PC-9 (cell line): Measurements from ENCODE around the gene PNPLA4. TPM values are rescaled to one million over a fixed set of nuclear protein-coding genes. Genes with fewer than 3 reads are reported as not detected.

Experiments used
- Bru-seq: library from RNA; stranded (reverse); fragments of 400-500 nt; gene quantifications from one replicate; lab custom pipeline; 2021; lab: Mats Ljungman, UMichigan
- BruChase-seq, 2 experiments: library from RNA; stranded (reverse); fragments of 400-500 nt; gene quantifications; one replicate each; lab custom pipeline; 2021; lab: Mats Ljungman, UMichigan
- BruUV-seq: library from RNA; stranded (reverse); fragments of 400-500 nt; replicated peaks from 2 replicates; lab custom pipeline; 2021; lab: Mats Ljungman, UMichigan
- CTCF ChIA-PET: fragments of 300-600 bp; sonication (Branson Sonifier 250); formaldehyde crosslinking; loops from one replicate; lab custom pipeline; 2022; ENCODE audit warnings: antibody characterized with exemption; lab: Charles Lee
- POLR2A ChIA-PET: fragments of 300-600 bp; sonication (Branson Sonifier 250); formaldehyde crosslinking; loops from one replicate; lab custom pipeline; 2022; ENCODE audit warnings: antibody characterized with exemption; ENCODE audit not compliant: unreplicated experiment; lab: Charles Lee
- DNase-seq, 2 experiments: peaks; one replicate each; pipeline versions ENCODE4 v3.0.0 to v3.0.0-alpha.2; 2015 to 2022; ENCODE audit warnings: mixed read lengths in 1 of 2
- H2AFZ ChIP-seq: fragments of 200-600 bp; sonication (generic); 2 replicates; pipeline ENCODE4 v1.8.1; 2017; ENCODE audit warnings: antibody characterized with exemption
- H3F3A ChIP-seq: fragments of 200-600 bp; sonication (generic); 2 replicates; pipeline ENCODE4 v1.8.1; 2017; ENCODE audit warnings: antibody characterized with exemption, mild to moderate bottlenecking, low read depth; ENCODE audit not compliant: insufficient read depth
- H3K27ac ChIP-seq: fragments of 200-600 bp; sonication (generic); 2 replicates; pipeline ENCODE4 v1.6.1; 2016; ENCODE audit warnings: mixed run types
- H3K27me3 ChIP-seq: fragments of 200-600 bp; sonication (generic); 2 replicates; pipeline ENCODE4 v1.6.1; 2016; ENCODE audit warnings: low read depth, mixed run types; ENCODE audit not compliant: insufficient read depth
- H3K36me3 ChIP-seq: fragments of 200-600 bp; sonication (generic); 2 replicates; pipeline ENCODE4 v1.6.1; 2016; ENCODE audit warnings: low read depth, mixed run types
- H3K4me1 ChIP-seq: fragments of 200-600 bp; sonication (generic); replicated peaks from 2 replicates; pipeline ENCODE4 v1.6.1; 2016; ENCODE audit warnings: mixed run types; ENCODE audit not compliant: insufficient read depth
- H3K4me2 ChIP-seq: fragments of 200-600 bp; sonication (generic); 2 replicates; pipeline ENCODE4 v1.6.1; 2017; ENCODE audit warnings: mixed run types
- H3K4me3 ChIP-seq: fragments of 200-600 bp; sonication (generic); 2 replicates; pipeline ENCODE4 v1.6.1; 2016; ENCODE audit warnings: mixed run types
- H3K79me2 ChIP-seq: fragments of 200-600 bp; sonication (generic); 2 replicates; pipeline ENCODE4 v1.6.1; 2017; ENCODE audit warnings: low read depth, mixed run types
- H3K9me2 ChIP-seq: fragments of 200-600 bp; sonication (generic); 2 replicates; pipeline ENCODE4 v1.8.1; 2017; ENCODE audit warnings: mild to moderate bottlenecking; ENCODE audit not compliant: insufficient read depth
- H3K9me3 ChIP-seq: fragments of 200-600 bp; sonication (generic); 2 replicates; pipeline ENCODE4 v1.8.1; 2016; ENCODE audit warnings: low read depth; ENCODE audit not compliant: insufficient read depth
- H4K20me1 ChIP-seq: fragments of 200-600 bp; sonication (generic); 2 replicates; pipeline ENCODE4 v1.8.1; 2017; ENCODE audit not compliant: insufficient read depth
- EZH2 ChIP-seq: fragments of 200-600 bp; sonication (generic); IDR thresholded peaks from 2 replicates; pipeline ENCODE4 v1.8.0; 2017; ENCODE audit warnings: antibody characterized with exemption, low read depth
- intact Hi-C: fragments of 100-400 bp; cut with micrococcal nuclease; formaldehyde crosslinking; loops from one replicate; pipeline ENCODE4 v1.10.0; 2022; ENCODE audit not compliant: unreplicated experiment
- long read RNA-seq: library from polyadenylated mRNA; stranded (forward); transcript quantifications from one replicate; pipeline ENCODE4 v2.0.0, GENCODE V29; 2022
- total RNA-seq: library from RNA; stranded (reverse); gene quantifications from 2 replicates; pipeline ENCODE4 v1.2.3, GENCODE V29; 2021
- TF ChIP-seq, protein P1 (sequence below): fragments of 200-600 bp; sonication (generic); conservative IDR thresholded peaks from 2 replicates; pipeline ENCODE4 v1.6.1; 2017; ENCODE audit warnings: mixed run types, antibody characterized with exemption, mild to moderate bottlenecking, moderate library complexity

The PNPLA4 gene, protein sequence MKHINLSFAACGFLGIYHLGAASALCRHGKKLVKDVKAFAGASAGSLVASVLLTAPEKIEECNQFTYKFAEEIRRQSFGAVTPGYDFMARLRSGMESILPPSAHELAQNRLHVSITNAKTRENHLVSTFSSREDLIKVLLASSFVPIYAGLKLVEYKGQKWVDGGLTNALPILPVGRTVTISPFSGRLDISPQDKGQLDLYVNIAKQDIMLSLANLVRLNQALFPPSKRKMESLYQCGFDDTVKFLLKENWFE
- total RNA-seq (25.9 and 29.1 TPM in 2 replicates), Bru-seq, nascent RNA (percentile 59 among the genes with signal in this experiment), BruChase-seq, experiment 1, labeled RNA remaining after a 2-hour chase (percentile 45 among the genes with signal in this experiment), BruChase-seq, experiment 2, labeled RNA remaining after a 6-hour chase (percentile 55 among the genes with signal in this experiment)
- long read RNA-seq, transcript PNPLA4-201 (7 exons, 3,372 nt) = major isoform, 49 of 68 reads
- long read RNA-seq, partial matches to known transcripts = 10 of 68 reads
- long read RNA-seq, other reads (novel, unspliced or antisense) = 9 of 68 reads

DNA sequence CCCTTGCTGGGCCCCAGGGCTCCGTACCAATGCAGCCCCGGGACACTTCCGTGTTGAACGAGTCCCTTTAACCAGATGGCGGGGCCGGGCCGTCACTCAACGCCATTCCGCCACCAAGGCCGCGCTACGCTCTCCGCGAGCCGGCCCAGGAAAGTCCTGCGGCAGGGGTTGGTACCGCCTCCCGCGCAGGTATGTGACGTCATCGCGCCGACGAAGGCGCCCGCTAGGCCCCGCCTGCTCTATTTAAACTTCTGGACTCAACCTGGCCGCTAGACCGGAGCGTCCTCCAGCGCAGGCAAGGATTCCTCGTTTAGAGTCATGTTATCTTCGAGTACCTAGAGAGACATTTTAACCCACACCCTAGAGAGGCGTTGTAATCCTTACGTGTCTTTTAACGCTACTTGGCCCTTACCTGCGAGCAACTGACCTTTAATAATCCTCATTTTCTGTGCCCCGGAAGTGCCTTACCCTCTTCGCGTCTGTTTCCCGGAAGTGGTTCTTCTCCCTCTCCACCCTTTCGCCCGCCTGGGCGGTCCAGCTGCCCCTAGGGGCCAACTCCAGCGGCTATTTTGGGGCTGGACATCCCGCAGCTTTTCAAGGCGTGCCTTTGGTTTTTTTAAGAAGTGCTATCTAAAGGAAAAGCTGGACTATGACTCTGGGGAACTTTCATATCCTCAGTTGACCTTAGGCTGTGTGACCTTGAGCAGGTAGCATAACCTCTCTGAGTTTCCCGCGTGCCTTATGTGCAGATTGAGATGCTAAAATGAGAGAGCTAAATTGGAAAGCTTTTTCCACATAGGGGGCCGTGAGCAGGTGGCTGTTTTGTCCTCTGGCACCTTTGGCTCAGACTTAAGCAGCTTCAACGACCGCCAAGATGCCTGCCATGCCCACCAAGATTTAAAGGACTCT, at the start of gene PNPLA4:
Gene PNPLA4, minus strand, starts transcription at position 155 of the 909 bp plus-strand sequence. CDS start 1,294 bp downstream, outside the sequence.
- TF ChIP-seq, protein P1, sequence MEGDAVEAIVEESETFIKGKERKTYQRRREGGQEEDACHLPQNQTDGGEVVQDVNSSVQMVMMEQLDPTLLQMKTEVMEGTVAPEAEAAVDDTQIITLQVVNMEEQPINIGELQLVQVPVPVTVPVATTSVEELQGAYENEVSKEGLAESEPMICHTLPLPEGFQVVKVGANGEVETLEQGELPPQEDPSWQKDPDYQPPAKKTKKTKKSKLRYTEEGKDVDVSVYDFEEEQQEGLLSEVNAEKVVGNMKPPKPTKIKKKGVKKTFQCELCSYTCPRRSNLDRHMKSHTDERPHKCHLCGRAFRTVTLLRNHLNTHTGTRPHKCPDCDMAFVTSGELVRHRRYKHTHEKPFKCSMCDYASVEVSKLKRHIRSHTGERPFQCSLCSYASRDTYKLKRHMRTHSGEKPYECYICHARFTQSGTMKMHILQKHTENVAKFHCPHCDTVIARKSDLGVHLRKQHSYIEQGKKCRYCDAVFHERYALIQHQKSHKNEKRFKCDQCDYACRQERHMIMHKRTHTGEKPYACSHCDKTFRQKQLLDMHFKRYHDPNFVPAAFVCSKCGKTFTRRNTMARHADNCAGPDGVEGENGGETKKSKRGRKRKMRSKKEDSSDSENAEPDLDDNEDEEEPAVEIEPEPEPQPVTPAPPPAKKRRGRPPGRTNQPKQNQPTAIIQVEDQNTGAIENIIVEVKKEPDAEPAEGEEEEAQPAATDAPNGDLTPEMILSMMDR = no peak
- no peak for TF ChIP-seq EZH2
- DNase-seq = peak; percentile 57 to 84
- Histone ChIP-seq H3F3A (no peaks in the 10 kb centered on the region), H3K4me3 (peak within 1 kb of the TSS; percentile 57), H4K20me1 (no peaks in the 10 kb centered on the region), H3K27me3 (no peaks in the 10 kb centered on the region), H3K4me1 (no peaks in the 10 kb centered on the region), H2AFZ (peak within 1 kb of the TSS; percentile 77), H3K79me2 (no peaks in the 10 kb centered on the region), H3K9me3 (no peaks in the 10 kb centered on the region), H3K4me2 (peak within 1 kb of the TSS; percentile 68), H3K36me3 (no peaks in the 10 kb centered on the region), H3K9me2 (no peaks in the 10 kb centered on the region), H3K27ac (peak within 1 kb of the TSS; percentile 64)
- intact Hi-C loops = loop anchor here (5.0 to 10.0 kb wide), 2 partner anchors 793 to 1905 kb away; no protein-coding TSS in a partner anchor
- CTCF ChIA-PET = no interaction called here
- BruUV-seq = TSS peak; percentile 82
- POLR2A ChIA-PET = no interaction called here

- Histone ChIP-seq H3K4me2 (no peak overlapping the region), H3K36me3 (no peaks in the 10 kb centered on the region), H4K20me1 (no peaks in the 10 kb centered on the region), H3K4me3 (no peak overlapping the region), H3K27ac (no peak overlapping the region), H3K9me2 (no peaks in the 10 kb centered on the region), H3F3A (no peaks in the 10 kb centered on the region), H3K4me1 (no peaks in the 10 kb centered on the region), H3K9me3 (no peaks in the 10 kb centered on the region), H3K79me2 (no peaks in the 10 kb centered on the region), H3K27me3 (no peaks in the 10 kb centered on the region), H2AFZ (no peak overlapping the region)
- ChIA-PET POLR2A (no interaction called here), CTCF (no interaction called here)
- intact Hi-C loops = no loop called here
- BruUV-seq = no TSS peak
- DNase-seq = no peak
- no peak for TF ChIP-seq EZH2
- TF ChIP-seq, protein P1 = no peak
Observed at GRCh38 chrX:7972586-7972985, 45.4 kb upstream of the PNPLA4 start.

DNA sequence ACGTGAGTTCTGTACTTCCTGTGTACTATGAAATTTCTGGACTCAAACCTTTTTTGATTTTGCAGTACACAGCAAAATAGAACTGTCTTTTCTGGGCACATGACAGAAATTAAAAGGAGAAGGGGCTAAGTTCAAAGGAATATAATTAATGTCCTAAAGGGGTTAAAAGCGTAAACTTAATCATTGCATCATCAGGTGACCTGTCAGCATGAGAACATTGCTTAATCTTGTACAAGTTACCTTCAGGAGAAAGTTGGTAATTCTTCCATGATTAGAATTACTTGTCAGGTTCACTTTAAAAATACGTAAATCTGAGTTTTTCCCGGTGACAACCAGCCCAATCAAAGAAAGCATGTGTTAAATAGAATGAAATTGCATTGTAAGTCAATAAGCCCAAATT, 43.2 kb upstream of the PNPLA4 start:
- Histone ChIP-seq H3K4me1 (no peaks in the 10 kb centered on the region), H3K9me2 (no peaks in the 10 kb centered on the region), H3K4me3 (no peak overlapping the region), H4K20me1 (no peaks in the 10 kb centered on the region), H3K27ac (no peak overlapping the region), H3K27me3 (no peaks in the 10 kb centered on the region), H2AFZ (no peak overlapping the region), H3K9me3 (no peaks in the 10 kb centered on the region), H3K36me3 (no peaks in the 10 kb centered on the region), H3F3A (no peaks in the 10 kb centered on the region), H3K4me2 (no peak overlapping the region), H3K79me2 (no peaks in the 10 kb centered on the region)
- intact Hi-C loops = no loop called here
- TF ChIP-seq, protein P1 = no peak
- TF ChIP-seq EZH2 = no peak
- POLR2A ChIA-PET = no interaction called here
- no TSS peak for BruUV-seq
- DNase-seq = no peak
- CTCF ChIA-PET = no interaction called here
